ENCODE results near the gene WFDC12. TPM values are rescaled to one million over a fixed set of nuclear protein-coding genes. Genes with fewer than 3 reads are reported as not detected.
A peak's percentile ranks its signal among the peaks of the same experiment; 100 is the strongest.

The WFDC12 gene
- total RNA-seq, 1 donor from 2014 or later, result not detected

DNA sequence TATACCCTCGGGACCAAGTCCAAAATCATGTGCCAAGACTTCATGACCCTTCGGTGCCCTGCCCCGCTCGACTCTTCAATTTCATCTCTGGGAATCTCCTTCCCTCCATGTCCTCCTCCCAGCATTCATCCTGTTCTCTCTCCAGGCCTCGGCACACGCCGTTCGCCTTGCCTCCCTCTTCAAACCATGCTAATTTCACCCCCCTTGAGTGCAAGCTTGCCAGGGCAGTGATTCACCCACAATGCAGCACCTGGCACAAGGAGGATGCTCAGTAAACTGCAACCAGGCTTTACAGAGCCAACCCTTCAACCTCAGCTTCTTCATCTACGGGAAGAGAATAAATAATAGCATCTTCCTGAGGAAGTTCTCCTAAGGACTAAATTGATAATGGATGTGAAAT, 27.5 kb downstream of the WFDC12 start:
- TF ChIP-seq, protein P1, sequence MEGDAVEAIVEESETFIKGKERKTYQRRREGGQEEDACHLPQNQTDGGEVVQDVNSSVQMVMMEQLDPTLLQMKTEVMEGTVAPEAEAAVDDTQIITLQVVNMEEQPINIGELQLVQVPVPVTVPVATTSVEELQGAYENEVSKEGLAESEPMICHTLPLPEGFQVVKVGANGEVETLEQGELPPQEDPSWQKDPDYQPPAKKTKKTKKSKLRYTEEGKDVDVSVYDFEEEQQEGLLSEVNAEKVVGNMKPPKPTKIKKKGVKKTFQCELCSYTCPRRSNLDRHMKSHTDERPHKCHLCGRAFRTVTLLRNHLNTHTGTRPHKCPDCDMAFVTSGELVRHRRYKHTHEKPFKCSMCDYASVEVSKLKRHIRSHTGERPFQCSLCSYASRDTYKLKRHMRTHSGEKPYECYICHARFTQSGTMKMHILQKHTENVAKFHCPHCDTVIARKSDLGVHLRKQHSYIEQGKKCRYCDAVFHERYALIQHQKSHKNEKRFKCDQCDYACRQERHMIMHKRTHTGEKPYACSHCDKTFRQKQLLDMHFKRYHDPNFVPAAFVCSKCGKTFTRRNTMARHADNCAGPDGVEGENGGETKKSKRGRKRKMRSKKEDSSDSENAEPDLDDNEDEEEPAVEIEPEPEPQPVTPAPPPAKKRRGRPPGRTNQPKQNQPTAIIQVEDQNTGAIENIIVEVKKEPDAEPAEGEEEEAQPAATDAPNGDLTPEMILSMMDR (IDR thresholded peaks at IDR 0.05; ENCODE audit: unreplicated experiment), result no peak
- Mint-ChIP-seq H3K9me3 (ENCODE audit: low read depth) (no peaks in the 10 kb centered on the region), H3K4me1 (ENCODE audit: low read depth) (peaks cover 4% of the 10 kb centered on the region), H3K36me3 (ENCODE audit: insufficient read depth) (no peaks in the 10 kb centered on the region), H3K27me3 (peaks cover 45% of the 10 kb centered on the region), H3K4me3 (ENCODE audit: low read depth) (no peak overlapping the region), H3K27ac (no peak overlapping the region)
- no peak for DNase-seq (ENCODE audit: low spot score, unreplicated experiment)

DNA sequence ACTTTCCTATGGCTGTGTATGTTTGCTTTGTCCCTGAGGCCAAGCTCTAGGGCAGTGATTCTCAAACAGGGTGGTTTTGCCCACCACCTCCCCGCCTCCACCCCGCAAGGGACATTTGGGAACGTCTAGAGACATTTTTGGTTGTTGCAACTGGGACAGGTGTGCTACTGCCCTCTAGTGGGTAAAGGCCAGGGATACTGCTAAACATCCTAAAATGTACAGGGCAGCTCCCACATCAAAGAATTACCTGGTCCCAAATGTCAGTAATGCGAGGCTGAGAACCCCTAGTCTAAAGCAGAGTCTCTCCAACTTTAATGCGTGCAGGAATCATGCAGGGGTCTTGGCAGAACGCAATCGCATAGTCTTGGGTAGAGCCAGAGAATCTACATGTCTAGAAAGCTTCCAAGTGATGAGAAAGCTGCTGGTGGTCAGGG, 28.4 kb downstream of the WFDC12 start:
- peaks cover 39% of the 10 kb centered on the region for H3K27me3 Mint-ChIP-seq

DNA sequence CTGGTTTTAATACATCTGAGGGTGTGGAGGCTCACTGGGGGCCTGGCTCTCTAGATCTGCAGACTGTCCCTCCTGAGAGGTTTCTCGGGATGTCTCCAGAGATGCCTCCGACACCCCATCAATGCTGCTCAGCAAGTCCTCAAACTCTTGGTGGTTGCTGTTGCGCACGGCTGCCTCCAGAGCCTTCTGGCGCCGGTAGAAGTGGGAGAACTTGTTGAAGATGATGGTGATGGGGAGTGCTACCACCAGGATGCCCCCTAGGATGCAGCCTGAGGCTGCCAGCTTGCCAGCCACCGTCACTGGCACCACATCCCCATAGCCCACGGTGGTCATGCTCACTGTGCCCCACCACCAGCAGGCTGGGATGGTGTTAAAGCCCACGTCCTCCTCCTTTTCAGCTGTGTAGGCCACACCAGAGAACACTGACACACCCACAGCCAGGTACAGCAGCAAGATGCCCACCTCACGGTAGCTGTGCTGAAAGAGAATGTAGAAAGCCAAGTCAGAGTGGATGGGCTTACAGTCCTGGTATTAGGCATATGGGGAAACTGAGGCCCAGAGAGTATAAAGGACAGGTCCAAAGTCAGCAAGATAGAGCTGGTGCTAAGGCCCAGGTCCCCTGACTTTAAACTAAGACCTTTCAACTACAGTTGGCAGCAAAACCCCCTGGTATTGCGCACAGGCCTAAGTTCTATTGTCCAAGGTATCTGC, 29.2 kb downstream of the WFDC12 start:
- Mint-ChIP-seq H3K27me3 (peaks cover 32% of the 10 kb centered on the region), H3K27ac (no peak overlapping the region), H3K4me1 (ENCODE audit: low read depth) (no peaks in the 10 kb centered on the region), H3K4me3 (ENCODE audit: low read depth) (no peak overlapping the region), H3K9me3 (ENCODE audit: low read depth) (no peaks in the 10 kb centered on the region), H3K36me3 (ENCODE audit: insufficient read depth) (no peaks in the 10 kb centered on the region)
- DNase-seq (ENCODE audit: low spot score, unreplicated experiment), result no peak
- TF ChIP-seq, protein P1 (IDR thresholded peaks at IDR 0.05; ENCODE audit: unreplicated experiment), result no peak

More for the DNA sequence above, 28.4 kb downstream of the WFDC12 start:
- Mint-ChIP-seq H3K36me3 (ENCODE audit: insufficient read depth) (no peaks in the 10 kb centered on the region), H3K9me3 (ENCODE audit: low read depth) (no peaks in the 10 kb centered on the region), H3K4me1 (ENCODE audit: low read depth) (no peaks in the 10 kb centered on the region), H3K4me3 (ENCODE audit: low read depth) (no peak overlapping the region), H3K27ac (no peak overlapping the region)
- DNase-seq (ENCODE audit: low spot score, unreplicated experiment), result no peak
- TF ChIP-seq, protein P1 (IDR thresholded peaks at IDR 0.05; ENCODE audit: unreplicated experiment), result peak; percentile 78

DNA sequence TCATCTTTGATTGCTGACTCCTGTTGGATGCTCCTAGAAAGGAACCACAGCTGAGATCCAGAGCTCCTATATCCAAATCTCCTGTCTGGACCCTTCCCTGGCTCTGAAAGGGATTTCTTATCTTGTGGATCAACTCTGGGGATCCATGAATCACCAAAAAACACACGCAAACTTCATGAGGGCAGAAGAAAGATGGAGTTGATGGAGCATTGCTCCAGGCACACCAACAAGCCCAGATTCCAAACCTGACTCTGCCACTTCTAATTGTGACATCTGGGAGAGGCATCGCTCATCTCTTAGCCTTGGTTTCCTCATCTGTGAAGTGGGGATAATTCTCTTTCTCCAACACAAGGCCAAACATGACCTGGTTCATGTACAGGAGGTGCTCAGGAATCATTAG, 30.1 kb downstream of the WFDC12 start:
- H3K27ac Mint-ChIP-seq, result no peak overlapping the region
- H3K27me3 Mint-ChIP-seq, result peaks cover 24% of the 10 kb centered on the region
- TF ChIP-seq, protein P1 (IDR thresholded peaks at IDR 0.05; ENCODE audit: unreplicated experiment), result no peak

DNA sequence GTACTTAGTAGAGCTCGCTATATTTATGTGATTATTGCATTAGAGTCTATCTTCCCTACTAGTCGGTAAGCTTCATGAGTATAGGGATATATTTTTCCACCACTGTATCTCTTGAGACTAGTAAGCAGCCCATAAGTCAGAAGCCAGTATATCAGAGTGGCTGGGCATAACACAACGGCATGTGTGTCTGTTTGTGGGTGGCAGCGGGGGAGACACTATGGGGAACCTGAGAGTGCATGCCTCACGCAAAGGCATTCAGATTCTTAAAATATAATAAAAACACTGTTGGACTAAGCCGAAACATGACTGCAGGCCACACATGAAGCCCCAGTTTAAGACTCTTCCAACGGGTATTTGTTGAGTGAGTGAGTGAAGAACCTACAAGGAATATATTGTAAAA, 31.4 kb downstream of the WFDC12 start:
- Mint-ChIP-seq H3K4me1 (ENCODE audit: low read depth) (no peaks in the 10 kb centered on the region), H3K4me3 (ENCODE audit: low read depth) (no peak overlapping the region), H3K9me3 (ENCODE audit: low read depth) (no peaks in the 10 kb centered on the region), H3K27ac (no peak overlapping the region), H3K27me3 (peaks cover 17% of the 10 kb centered on the region), H3K36me3 (ENCODE audit: insufficient read depth) (no peaks in the 10 kb centered on the region)
- TF ChIP-seq, protein P1 (IDR thresholded peaks at IDR 0.05; ENCODE audit: unreplicated experiment), result no peak
- DNase-seq (ENCODE audit: low spot score, unreplicated experiment), result no peak

More for the DNA sequence above, 30.1 kb downstream of the WFDC12 start:
- Mint-ChIP-seq H3K4me1 (ENCODE audit: low read depth) (no peaks in the 10 kb centered on the region), H3K9me3 (ENCODE audit: low read depth) (no peaks in the 10 kb centered on the region), H3K36me3 (ENCODE audit: insufficient read depth) (no peaks in the 10 kb centered on the region), H3K4me3 (ENCODE audit: low read depth) (no peak overlapping the region)
- DNase-seq (ENCODE audit: low spot score, unreplicated experiment), result no peak

Data from progenitor cell of endocrine pancreas (in vitro differentiated cells).